ENCODE data around the gene PTGDR2.

The PTGDR2 gene

GRCh38 chr11:60873533-60873932 lies 17.8 kb upstream of the PTGDR2 start:
- no peak for DNase-seq (ENCODE audit: low read depth)
- no peak overlapping the region for H3K4me3 ChIP-seq (ENCODE audit: low read depth, low read length)
- TF ChIP-seq CTCF (IDR thresholded peaks at IDR 0.05; ENCODE audit: low read depth, low read length, missing control alignments): no peak

- DNase-seq (ENCODE audit: low read depth): no peak
- TF ChIP-seq CTCF (IDR thresholded peaks at IDR 0.05; ENCODE audit: low read depth, low read length, missing control alignments): no peak
- H3K4me3 ChIP-seq (ENCODE audit: low read depth, low read length): no peak overlapping the region
Measured at GRCh38 chr11:60872961-60873524, 17.3 kb upstream of the PTGDR2 start.

- DNase-seq (ENCODE audit: low read depth): no peak
- H3K4me3 ChIP-seq (ENCODE audit: low read depth, low read length): no peak overlapping the region
- no peak for TF ChIP-seq CTCF (IDR thresholded peaks at IDR 0.05; ENCODE audit: low read depth, low read length, missing control alignments)
Measured at GRCh38 chr11:60872124-60872960, 16.6 kb upstream of the PTGDR2 start.

- H3K4me3 ChIP-seq (ENCODE audit: low read depth, low read length): no peak overlapping the region
- no peak for DNase-seq (ENCODE audit: low read depth)
- TF ChIP-seq CTCF (IDR thresholded peaks at IDR 0.05; ENCODE audit: low read depth, low read length, missing control alignments): no peak
Measured at GRCh38 chr11:60871378-60872061, 15.8 kb upstream of the PTGDR2 start.

GRCh38 chr11:60870733-60871377 lies 15.1 kb upstream of the PTGDR2 start:
- no peak overlapping the region for H3K4me3 ChIP-seq (ENCODE audit: low read depth, low read length)
- TF ChIP-seq CTCF (IDR thresholded peaks at IDR 0.05; ENCODE audit: low read depth, low read length, missing control alignments): no peak
- no peak for DNase-seq (ENCODE audit: low read depth)

- H3K4me3 ChIP-seq (ENCODE audit: low read depth, low read length): no peak overlapping the region
- no peak for TF ChIP-seq CTCF (IDR thresholded peaks at IDR 0.05; ENCODE audit: low read depth, low read length, missing control alignments)
- no peak for DNase-seq (ENCODE audit: low read depth)
Measured at GRCh38 chr11:60870276-60870675, 14.5 kb upstream of the PTGDR2 start.
